Spleen (tissue), 11 donors: ENCODE results near the gene PRSS12. TPM values are rescaled to one million over a fixed set of nuclear protein-coding genes. Genes with fewer than 3 reads are reported as not detected.
"Not testable (repeated sequence)": the region's sequence is repeated elsewhere in the genome, so short reads cannot be mapped to it uniquely, and the experiment has no call there.

Source experiments
- DNase-seq: peaks from one replicate; pipeline ENCODE4 v3.0.0-alpha.2; 2020
- H3K27ac ChIP-seq, 8 donors: fragments of 200-600 bp; sonication (generic) in 7 of 8; 1 replicate in 4 of 8; 2 replicates in 4 of 8; pipeline versions ENCODE4 v1.5.0 to v1.8.0; 2016 to 2021; ENCODE audit warnings: inconsistent platforms in 4 of 8, mild to moderate bottlenecking in 4 of 8, moderate library complexity in 1 of 8
- H3K27me3 ChIP-seq, 7 donors: fragments of 200-600 bp; sonication (generic) in 6 of 7; replicated peaks in 1 of 7; 1 replicate in 4 of 7; 2 replicates in 3 of 7; pipeline versions ENCODE4 v1.5.0 to v1.8.0; 2016 to 2021; ENCODE audit warnings: inconsistent platforms in 3 of 7, mild to moderate bottlenecking in 1 of 7
- H3K36me3 ChIP-seq, 6 donors: fragments of 200-600 bp; sonication (generic) in 5 of 6; 1 replicate in 4 of 6; 2 replicates in 2 of 6; pipeline versions ENCODE4 v1.5.0 to v1.8.0; 2016 to 2021; ENCODE audit warnings: inconsistent platforms in 2 of 6
- H3K4me1 ChIP-seq, 6 donors: fragments of 200-600 bp; sonication (generic) in 5 of 6; 1 replicate in 3 of 6; 2 replicates in 3 of 6; pipeline versions ENCODE4 v1.5.0 to v1.8.0; 2016 to 2021; ENCODE audit warnings: inconsistent platforms in 3 of 6
- H3K4me3 ChIP-seq, 8 donors: fragments of 200-600 bp; sonication (generic) in 7 of 8; 1 replicate in 4 of 8; 2 replicates in 4 of 8; pipeline versions ENCODE4 v1.5.0 to v1.8.0; 2016 to 2021; ENCODE audit warnings: inconsistent platforms in 4 of 8, mild to moderate bottlenecking in 4 of 8, moderate library complexity in 2 of 8
- H3K9me3 ChIP-seq, 8 donors: fragments of 200-600 bp; sonication (generic) in 7 of 8; 1 replicate in 4 of 8; 2 replicates in 4 of 8; pipeline versions ENCODE4 v1.5.0 to v1.8.0; 2016 to 2021; ENCODE audit warnings: inconsistent platforms in 4 of 8
- POLR2A ChIP-seq, 3 donors: fragments of 450-650 bp; IDR thresholded peaks; one replicate each; pipeline ENCODE4 v1.5.1; 2017; ENCODE audit warnings: antibody characterized with exemption in 3 of 3, mild to moderate bottlenecking in 1 of 3
- POLR2AphosphoS5 ChIP-seq, 3 donors: sonication (generic); formaldehyde crosslinking; IDR thresholded peaks; one replicate each; pipeline ENCODE4 v1.5.1; 2017; ENCODE audit warnings: antibody characterized with exemption in 3 of 3
- WGBS, 5 donors: extraction: QIAGEN DNeasy Blood & Tissue Kit in 3 of 5; methylation state at CpG; one replicate each; pipeline versions ENCODE4 v1.1.5 to v1.1.7; 2013 to 2018; 5-methylcytosine and 5-hydroxymethylcytosine counted together
- intact Hi-C: fragments of 100-400 bp; cut with DNase I; formaldehyde crosslinking; loops from one replicate; pipeline ENCODE4 v1.15.0; 2023; ENCODE audit warnings: low total_unique reads
- polyA plus RNA-seq, 3 donors: library from polyadenylated mRNA; stranded (reverse); fragments of 200-250 nt; gene quantifications; one replicate each; pipeline ENCODE4 v1.2.1, GENCODE V29; 2013
- total RNA-seq, 7 donors: library from RNA; depleted of rRNA in 3 of 7; stranded (reverse); fragments of >200 nt in 3 of 7; fragmentation: NEBNext Ultra II Directional in 4 of 7; extraction: Animal tissue kit (Norgen Biotek cat#: 25700) in 4 of 7; gene quantifications; one replicate each; pipeline versions ENCODE4 v1.1.0 to v1.2.1, GENCODE V29; 2016 to 2021
- TF ChIP-seq, protein P1 (sequence below), 11 experiments: fragments of 200-600 bp in 7 of 11; fragments of 450-650 bp in 4 of 11; sonication (generic) in 4 of 11; IDR thresholded peaks in 8 of 11; conservative IDR thresholded peaks in 3 of 11; 1 replicate in 7 of 11; 2 replicates in 4 of 11; pipeline versions ENCODE4 v1.4.0 to v1.8.0; 2016 to 2021; ENCODE audit warnings: antibody characterized with exemption in 11 of 11, inconsistent platforms in 4 of 11, mild to moderate bottlenecking in 1 of 11
- donor health status: healthy with polysubstance abuse.
- donor health status: DM: no; HTN: no; CAD: no; lungs with moderate emphysema.
- donor health status: DM: no; HTN: no; CAD: no.
- donor health status: Bipolar disorder and iron deficiency.
- donor health status: healthy.
- donor health status: DM: no; HTN: no; CAD: no.
- donor health status: DM: yes; HTN: yes; CAD: no.

Gene PRSS12
- total and polyA plus RNA-seq, 10 donors: 0.03 to 0.44 (median 0.10) TPM; not detected in 5

DNA sequence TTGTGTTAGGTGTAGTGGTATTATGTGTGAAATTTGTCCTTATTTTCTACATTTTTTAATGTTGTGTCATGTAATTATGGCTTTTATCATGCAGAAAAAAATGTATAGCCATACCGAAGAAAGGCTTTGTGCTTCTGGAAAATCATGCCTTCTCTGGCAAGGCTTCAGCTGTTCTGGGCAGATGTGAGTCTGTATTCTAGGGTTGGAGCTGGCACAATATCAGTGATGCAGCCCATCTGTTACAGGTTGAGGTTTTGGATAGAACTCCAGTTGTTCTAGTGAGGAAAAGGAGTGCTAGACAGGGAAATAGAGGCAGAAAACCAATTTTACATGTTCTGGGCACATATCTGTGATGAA lies 44.8 kb upstream of the PRSS12 start:
- Histone ChIP-seq H3K9me3 (peaks cover 0 to 7% (median 0%) of the 10 kb centered on the region in 8 donors), H3K27ac (no peak overlapping the region), H3K36me3 (no peaks in the 10 kb centered on the region), H3K27me3 (peaks cover 0 to 19% (median 0%) of the 10 kb centered on the region in 7 donors), H3K4me1 (no peaks in the 10 kb centered on the region), H3K4me3 (no peak overlapping the region)
- 82 to 92% (median 86%) methylated on average over 1 of the region's 1 CpG for WGBS, 5 donors
- TF ChIP-seq POLR2A (IDR thresholded peaks at IDR 0.05) (no peak), POLR2AphosphoS5 (IDR thresholded peaks at IDR 0.05) (no peak)
- TF ChIP-seq, protein P1, sequence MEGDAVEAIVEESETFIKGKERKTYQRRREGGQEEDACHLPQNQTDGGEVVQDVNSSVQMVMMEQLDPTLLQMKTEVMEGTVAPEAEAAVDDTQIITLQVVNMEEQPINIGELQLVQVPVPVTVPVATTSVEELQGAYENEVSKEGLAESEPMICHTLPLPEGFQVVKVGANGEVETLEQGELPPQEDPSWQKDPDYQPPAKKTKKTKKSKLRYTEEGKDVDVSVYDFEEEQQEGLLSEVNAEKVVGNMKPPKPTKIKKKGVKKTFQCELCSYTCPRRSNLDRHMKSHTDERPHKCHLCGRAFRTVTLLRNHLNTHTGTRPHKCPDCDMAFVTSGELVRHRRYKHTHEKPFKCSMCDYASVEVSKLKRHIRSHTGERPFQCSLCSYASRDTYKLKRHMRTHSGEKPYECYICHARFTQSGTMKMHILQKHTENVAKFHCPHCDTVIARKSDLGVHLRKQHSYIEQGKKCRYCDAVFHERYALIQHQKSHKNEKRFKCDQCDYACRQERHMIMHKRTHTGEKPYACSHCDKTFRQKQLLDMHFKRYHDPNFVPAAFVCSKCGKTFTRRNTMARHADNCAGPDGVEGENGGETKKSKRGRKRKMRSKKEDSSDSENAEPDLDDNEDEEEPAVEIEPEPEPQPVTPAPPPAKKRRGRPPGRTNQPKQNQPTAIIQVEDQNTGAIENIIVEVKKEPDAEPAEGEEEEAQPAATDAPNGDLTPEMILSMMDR (IDR thresholded peaks at IDR 0.05 in 8 of 11, conservative IDR thresholded peaks at IDR 0.05 in 3 of 11): no peak
- intact Hi-C loops: no loop called here
- no peak for DNase-seq

DNA sequence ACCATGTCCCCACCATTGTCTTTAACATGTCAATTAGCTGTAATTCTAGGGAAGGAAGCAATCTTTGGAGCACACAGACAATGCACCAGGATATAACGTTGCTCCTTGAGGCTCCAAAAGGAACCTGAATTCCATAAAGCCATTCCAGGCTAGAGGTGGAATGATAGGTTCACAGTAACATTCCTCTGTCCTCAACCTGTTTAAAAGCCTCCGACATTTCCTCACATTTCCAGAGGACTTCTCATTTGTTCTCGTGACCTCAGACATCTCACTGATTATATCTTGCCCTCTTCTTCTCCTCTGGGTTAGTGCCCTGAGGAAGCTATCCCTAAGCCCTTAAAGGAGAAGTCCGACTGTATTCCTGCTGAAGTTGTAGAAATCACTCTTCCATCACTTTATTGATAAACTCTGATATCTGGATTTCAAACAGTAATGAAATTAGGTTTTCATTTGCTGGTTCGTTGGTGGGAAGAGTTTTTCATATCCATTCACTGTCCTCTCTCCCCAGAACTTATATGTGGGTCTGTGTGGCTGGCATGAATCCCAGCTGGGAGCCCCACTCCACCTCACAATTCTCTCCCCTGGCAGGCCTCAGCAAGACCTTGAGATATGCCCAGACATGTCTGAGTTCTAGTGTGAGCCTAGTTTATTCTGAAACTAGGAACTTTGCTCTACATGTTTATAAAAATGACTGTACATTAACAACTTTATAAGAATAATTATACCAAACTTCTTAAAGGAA lies 44.2 kb upstream of the PRSS12 start:
- H3K4me3 ChIP-seq: no peak overlapping the region
- H3K36me3 ChIP-seq: no peaks in the 10 kb centered on the region
- WGBS, 5 donors: 55 to 75% (median 70%) methylated on average over 5 of the region's 5 CpGs
- no peak for DNase-seq
- H3K4me1 ChIP-seq: no peaks in the 10 kb centered on the region
- TF ChIP-seq POLR2A (IDR thresholded peaks at IDR 0.05): no peak
- TF ChIP-seq, protein P1 (IDR thresholded peaks at IDR 0.05 in 8 of 11, conservative IDR thresholded peaks at IDR 0.05 in 3 of 11): no peak
- no peak for TF ChIP-seq POLR2AphosphoS5 (IDR thresholded peaks at IDR 0.05)
- intact Hi-C loops: no loop called here
- H3K9me3 ChIP-seq: peaks cover 0 to 8% (median 0%) of the 10 kb centered on the region in 8 donors
- no peak overlapping the region for H3K27ac ChIP-seq
- peaks cover 0 to 15% (median 0%) of the 10 kb centered on the region in 7 donors for H3K27me3 ChIP-seq

DNA sequence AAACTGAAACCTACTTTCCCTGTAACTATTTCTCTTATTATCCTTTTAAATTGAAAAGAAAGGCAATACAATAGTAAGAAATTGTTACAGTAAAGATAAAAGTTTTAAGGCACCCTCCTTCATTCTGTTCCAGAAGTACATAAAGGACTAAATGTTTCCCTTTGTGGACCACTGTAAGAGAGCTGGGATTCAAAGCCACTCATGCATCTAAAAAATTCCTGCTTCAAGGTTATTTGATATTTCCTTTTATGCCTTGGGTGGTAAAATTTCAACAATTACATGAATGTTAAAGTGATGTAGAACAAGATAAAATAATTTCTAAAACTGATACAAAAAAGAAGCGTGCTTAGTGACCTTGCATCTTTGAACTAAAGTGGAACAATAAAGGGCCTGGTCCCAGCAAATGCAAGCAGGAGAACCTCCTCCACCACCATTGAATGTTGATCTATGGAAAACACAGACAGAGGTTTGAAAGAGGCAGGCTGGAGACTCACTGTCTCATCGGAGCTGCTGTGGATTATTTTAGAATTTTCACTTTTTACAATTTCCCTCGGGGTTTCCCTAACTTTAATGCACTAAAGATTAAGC lies 42.3 kb upstream of the PRSS12 start:
- no peak for TF ChIP-seq POLR2AphosphoS5 (IDR thresholded peaks at IDR 0.05)
- no peak for TF ChIP-seq POLR2A (IDR thresholded peaks at IDR 0.05)
- TF ChIP-seq, protein P1 (IDR thresholded peaks at IDR 0.05 in 8 of 11, conservative IDR thresholded peaks at IDR 0.05 in 3 of 11): no peak
- Histone ChIP-seq H3K36me3 (no peaks in the 10 kb centered on the region), H3K27ac (no peak overlapping the region), H3K27me3 (peaks cover 0 to 4% (median 0%) of the 10 kb centered on the region in 7 donors), H3K9me3 (peaks cover 0 to 8% (median 0%) of the 10 kb centered on the region in 8 donors), H3K4me1 (no peaks in the 10 kb centered on the region), H3K4me3 (no peak overlapping the region)
- WGBS, 5 donors: 66 to 81% (median 77%) methylated on average over 3 of the region's 3 CpGs
- intact Hi-C loops: no loop called here
- DNase-seq: no peak

DNA sequence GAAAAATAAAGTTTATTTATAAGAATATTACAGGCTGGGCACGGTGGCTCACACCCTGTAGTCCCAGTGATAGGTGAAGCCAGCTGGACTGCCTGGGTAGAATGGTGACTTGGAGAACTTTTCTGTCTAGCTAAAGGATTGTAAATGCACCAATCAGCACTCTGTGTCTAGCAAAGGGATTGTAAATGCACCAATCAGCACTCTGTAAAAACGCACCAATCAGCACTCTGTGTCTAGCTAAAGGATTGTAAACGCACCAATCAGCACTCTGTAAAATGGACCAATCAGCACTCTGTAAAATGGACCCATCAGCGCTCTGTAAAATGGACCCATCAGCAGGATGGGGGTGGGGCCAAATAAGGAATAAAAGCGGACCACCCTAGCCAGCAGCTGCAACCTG lies 39.7 kb upstream of the PRSS12 start:
- H3K27ac ChIP-seq, DNase-seq, H3K36me3 ChIP-seq, H3K4me3 ChIP-seq, intact Hi-C loops, H3K27me3 ChIP-seq, H3K4me1 ChIP-seq: not testable (repeated sequence)
- 88 to 94% (median 91%) methylated on average over 5 of the region's 5 CpGs for WGBS, 5 donors
- peaks cover 0 to 18% (median 6%) of the 10 kb centered on the region in 8 donors for H3K9me3 ChIP-seq
